Mesothelial cell of epicardium (in vitro differentiated cells): ENCODE data around the gene TLK2. TPM values are rescaled to one million over a fixed set of nuclear protein-coding genes. Genes with fewer than 3 reads are reported as not detected.

Experiments
- DNase-seq, 2 experiments: peaks; one replicate each; pipeline ENCODE4 v3.0.0; 2021; ENCODE audit warnings: low spot score in 2 of 2; ENCODE audit not compliant: unreplicated experiment in 2 of 2
- H3K27ac Mint-ChIP-seq: 2 replicates; pipeline ENCODE4 v1.8.0; 2021; ENCODE audit warnings: mixed read lengths
- H3K27me3 Mint-ChIP-seq: 2 replicates; pipeline ENCODE4 v1.8.0; 2021; ENCODE audit warnings: low read depth, mixed read lengths
- H3K36me3 Mint-ChIP-seq: 2 replicates; pipeline ENCODE4 v1.8.0; 2021; ENCODE audit warnings: mixed read lengths
- H3K4me1 Mint-ChIP-seq: 2 replicates; pipeline ENCODE4 v1.8.0; 2021; ENCODE audit warnings: mixed read lengths
- H3K4me3 Mint-ChIP-seq: 2 replicates; pipeline ENCODE4 v1.8.0; 2021; ENCODE audit warnings: mild to moderate bottlenecking, moderate library complexity, mixed read lengths
- H3K9me3 Mint-ChIP-seq: 2 replicates; pipeline ENCODE4 v1.8.0; 2021; ENCODE audit warnings: mixed read lengths
- total RNA-seq: library from RNA; stranded (reverse); gene quantifications from 3 replicates; pipeline ENCODE4 v1.2.1, GENCODE V29; 2021
- TF ChIP-seq, protein P1 (sequence below): fragments of 200-600 bp; sonication (generic); IDR thresholded peaks from one replicate; pipeline ENCODE4 v1.5.0; 2021; ENCODE audit warnings: antibody characterized with exemption; ENCODE audit not compliant: unreplicated experiment

The TLK2 gene
- total RNA-seq, 1 donor from 2014 or later = 61.6 TPM

DNA sequence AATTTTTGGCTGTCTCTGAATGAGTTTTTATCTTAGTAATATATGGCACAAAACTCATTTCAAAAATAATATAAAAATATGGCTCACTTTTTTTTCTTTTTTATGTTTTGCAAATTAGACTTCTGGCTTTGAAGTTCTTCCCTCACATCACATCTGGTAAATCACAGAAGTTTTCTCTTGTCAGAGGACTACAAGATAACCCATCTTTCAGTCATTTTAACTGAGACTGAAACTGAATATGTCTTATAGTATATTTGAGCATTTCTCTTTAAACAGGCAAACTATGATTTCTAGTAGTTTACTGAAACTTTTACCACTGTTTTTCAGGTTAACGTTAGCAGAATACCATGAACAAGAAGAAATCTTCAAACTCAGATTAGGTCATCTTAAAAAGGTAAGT is 97.8 kb downstream of the TLK2 start:
- H3K4me1 Mint-ChIP-seq = peaks cover 5% of the 10 kb centered on the region
- peaks cover 34% of the 10 kb centered on the region for H3K36me3 Mint-ChIP-seq
- H3K9me3 Mint-ChIP-seq = no peaks in the 10 kb centered on the region
- H3K4me3 Mint-ChIP-seq = no peak overlapping the region
- DNase-seq = no peak
- no peak overlapping the region for H3K27ac Mint-ChIP-seq
- H3K27me3 Mint-ChIP-seq = no peaks in the 10 kb centered on the region
- TF ChIP-seq, protein P1, sequence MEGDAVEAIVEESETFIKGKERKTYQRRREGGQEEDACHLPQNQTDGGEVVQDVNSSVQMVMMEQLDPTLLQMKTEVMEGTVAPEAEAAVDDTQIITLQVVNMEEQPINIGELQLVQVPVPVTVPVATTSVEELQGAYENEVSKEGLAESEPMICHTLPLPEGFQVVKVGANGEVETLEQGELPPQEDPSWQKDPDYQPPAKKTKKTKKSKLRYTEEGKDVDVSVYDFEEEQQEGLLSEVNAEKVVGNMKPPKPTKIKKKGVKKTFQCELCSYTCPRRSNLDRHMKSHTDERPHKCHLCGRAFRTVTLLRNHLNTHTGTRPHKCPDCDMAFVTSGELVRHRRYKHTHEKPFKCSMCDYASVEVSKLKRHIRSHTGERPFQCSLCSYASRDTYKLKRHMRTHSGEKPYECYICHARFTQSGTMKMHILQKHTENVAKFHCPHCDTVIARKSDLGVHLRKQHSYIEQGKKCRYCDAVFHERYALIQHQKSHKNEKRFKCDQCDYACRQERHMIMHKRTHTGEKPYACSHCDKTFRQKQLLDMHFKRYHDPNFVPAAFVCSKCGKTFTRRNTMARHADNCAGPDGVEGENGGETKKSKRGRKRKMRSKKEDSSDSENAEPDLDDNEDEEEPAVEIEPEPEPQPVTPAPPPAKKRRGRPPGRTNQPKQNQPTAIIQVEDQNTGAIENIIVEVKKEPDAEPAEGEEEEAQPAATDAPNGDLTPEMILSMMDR = no peak

DNA sequence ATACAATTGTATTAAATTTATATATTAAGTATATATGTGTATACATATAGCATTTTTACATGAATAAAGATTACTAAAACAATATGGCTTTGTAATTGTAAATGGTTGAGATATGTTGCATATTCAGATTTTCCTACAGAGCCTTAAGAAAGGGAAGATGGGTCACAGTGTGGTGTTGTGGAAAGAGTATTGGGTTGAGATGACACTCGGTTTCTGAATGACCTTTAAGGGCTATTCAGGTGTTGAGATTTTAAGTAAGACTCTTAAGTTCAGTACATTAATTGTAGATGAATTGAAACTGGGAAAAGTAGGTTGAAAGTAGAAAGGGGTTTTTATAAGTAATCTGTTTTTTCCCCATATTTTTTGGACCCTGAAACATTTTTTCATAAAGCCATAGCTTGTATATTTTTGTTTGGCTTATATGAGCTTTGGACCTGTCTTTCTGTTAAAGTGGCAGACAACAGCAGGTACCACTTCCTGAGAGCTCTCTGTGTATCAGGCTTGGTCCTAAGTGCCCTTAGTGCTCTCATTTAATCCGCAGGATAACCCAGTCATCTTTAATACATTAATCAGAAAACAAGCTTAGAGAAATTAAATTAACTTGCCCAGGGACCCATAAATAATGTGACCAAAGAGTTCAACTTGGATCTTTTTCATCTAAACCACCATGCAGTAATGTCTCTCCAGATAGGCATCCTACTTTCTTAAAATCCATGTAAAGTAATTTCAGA is 100.3 kb downstream of the TLK2 start:
- Mint-ChIP-seq H3K9me3 (no peaks in the 10 kb centered on the region), H3K27ac (no peak overlapping the region), H3K27me3 (no peaks in the 10 kb centered on the region), H3K36me3 (peaks cover 38% of the 10 kb centered on the region), H3K4me1 (no peaks in the 10 kb centered on the region), H3K4me3 (no peak overlapping the region)
- no peak for DNase-seq
- TF ChIP-seq, protein P1 = no peak

DNA sequence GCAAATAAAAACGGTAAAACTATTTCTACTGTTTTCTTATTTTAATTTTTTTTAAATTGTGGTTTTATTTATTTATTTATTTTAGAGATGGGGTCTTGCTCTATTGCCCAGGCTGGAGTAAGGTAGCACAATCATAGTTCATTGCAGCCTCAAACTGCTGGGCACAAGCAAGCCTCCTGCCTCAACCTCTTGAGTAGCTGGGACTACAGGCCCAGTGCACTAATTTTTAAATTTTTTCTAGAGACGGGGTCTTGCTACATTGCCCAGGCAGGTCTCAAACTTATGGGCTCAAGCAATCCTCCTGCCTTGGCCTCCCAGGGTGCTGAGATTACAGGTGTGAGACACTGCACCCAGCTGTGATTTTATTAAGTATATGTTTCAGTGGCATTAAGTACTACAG is 102.3 kb downstream of the TLK2 start:
- TF ChIP-seq, protein P1 = no peak
- no peak overlapping the region for H3K27ac Mint-ChIP-seq
- no peaks in the 10 kb centered on the region for H3K27me3 Mint-ChIP-seq
- no peak overlapping the region for H3K4me3 Mint-ChIP-seq
- no peak for DNase-seq
- H3K9me3 Mint-ChIP-seq = no peaks in the 10 kb centered on the region
- H3K36me3 Mint-ChIP-seq = peaks cover 32% of the 10 kb centered on the region
- no peaks in the 10 kb centered on the region for H3K4me1 Mint-ChIP-seq

DNA sequence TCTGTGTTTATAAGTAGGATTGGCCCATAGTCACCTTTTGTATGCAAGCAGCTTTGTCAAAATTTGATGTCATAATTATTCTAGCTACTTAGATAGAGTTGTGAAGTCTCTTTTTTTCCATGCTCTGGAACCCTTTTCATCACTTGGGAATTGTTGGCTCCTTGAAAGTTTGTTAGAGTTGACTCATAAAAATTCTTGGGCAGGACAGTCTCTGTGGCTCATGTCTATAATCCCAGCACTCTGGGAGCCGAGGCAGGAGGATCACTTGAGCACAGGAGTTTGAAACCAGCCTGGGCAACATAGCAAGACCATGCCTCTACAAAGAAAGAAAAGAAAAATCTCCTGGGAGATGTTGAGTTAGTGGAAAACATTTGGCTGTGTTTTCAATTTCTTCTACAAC is 103.1 kb downstream of the TLK2 start:
- no peaks in the 10 kb centered on the region for H3K27me3 Mint-ChIP-seq
- DNase-seq = no peak
- TF ChIP-seq, protein P1 = no peak
- H3K4me3 Mint-ChIP-seq = no peak overlapping the region
- H3K36me3 Mint-ChIP-seq = peaks cover 30% of the 10 kb centered on the region
- no peaks in the 10 kb centered on the region for H3K9me3 Mint-ChIP-seq
- H3K27ac Mint-ChIP-seq = peak overlapping the region; percentile 72
- H3K4me1 Mint-ChIP-seq = no peaks in the 10 kb centered on the region

DNA sequence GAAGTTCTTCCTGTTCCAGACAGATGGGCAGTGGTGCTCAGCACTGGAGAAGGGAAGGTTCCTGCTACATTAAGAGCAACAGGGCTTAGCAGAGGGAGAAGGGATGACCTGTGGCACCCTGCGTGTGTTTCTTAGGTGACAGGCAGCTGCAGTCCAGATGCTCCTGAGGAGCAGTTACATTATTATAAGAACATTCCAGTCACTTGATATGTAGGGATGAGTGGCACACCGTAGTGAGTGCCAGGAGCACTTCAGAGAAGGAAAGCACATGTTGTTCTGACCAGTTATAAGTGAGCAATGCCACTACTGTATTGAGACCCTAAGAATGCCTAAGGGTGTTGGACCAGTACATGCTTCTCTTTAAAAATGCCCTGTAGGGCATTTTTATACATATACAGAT is 108.9 kb downstream of the TLK2 start:
- TF ChIP-seq, protein P1 = no peak
- Mint-ChIP-seq H3K4me1 (no peaks in the 10 kb centered on the region), H3K4me3 (no peak overlapping the region), H3K36me3 (peaks cover 26% of the 10 kb centered on the region), H3K27me3 (no peaks in the 10 kb centered on the region), H3K27ac (no peak overlapping the region), H3K9me3 (no peaks in the 10 kb centered on the region)
- no peak for DNase-seq
